Activated gamma-delta T cell treated with anti-CD3 and anti-CD28 coated beads, Interleukin-2, amount 50 U/mL, for 16 hours (primary cell): ENCODE measurements around the gene SOWAHB.

Experiments used
- DNase-seq: peaks from one replicate; pipeline ENCODE4 v3.0.0-alpha.2; 2020; ENCODE audit warnings: low read depth

Gene SOWAHB

GRCh38 chr4:76897536-76898384, at the start of gene SOWAHB:
Gene SOWAHB, minus strand, starts transcription at chr4:76898144. Its CDS starts 295 bp downstream, at chr4:76897849.
- no peak for DNase-seq

DNA sequence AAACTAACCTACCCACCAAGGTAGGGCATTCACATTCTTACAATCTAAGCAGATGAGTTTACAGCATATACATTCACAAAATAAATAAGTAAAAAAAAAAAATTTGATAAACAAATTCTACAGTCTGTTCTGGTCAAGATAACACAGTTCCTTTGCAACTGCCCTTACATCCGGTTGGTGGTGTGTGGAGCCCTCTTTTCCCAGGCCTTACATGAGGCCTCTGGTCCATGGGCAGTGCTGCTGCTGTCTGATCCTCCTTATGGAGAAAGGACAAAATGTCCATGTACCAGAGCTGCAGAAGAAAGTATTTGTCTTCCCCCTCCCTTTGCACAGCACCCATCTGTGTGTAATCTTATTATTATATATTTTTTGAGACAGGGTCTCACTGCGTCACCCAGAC, 49.4 kb upstream of the SOWAHB start:
- no peak for DNase-seq

DNA sequence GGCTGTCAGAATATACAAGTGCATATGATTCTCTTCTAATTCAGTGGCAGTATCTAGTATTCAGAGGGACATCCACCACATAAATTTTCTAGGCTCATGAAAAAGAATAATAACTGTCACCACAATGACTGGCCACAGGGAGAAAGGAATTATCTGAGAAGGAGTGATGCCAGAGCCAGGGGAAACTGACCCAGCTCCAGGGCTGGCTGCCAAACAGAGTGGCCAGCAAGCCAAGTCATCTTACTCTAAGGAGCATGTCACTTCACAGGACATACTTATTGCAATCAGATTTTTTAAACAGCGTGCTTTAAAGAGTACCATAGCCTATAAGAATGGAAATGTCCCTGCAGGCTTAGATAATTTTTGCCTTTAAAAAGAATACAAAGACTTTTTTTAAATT, 45.8 kb upstream of the SOWAHB start:
- no peak for DNase-seq

- DNase-seq: no peak
Measured at GRCh38 chr4:76943129-76943620, 45.2 kb upstream of the SOWAHB start.

DNA sequence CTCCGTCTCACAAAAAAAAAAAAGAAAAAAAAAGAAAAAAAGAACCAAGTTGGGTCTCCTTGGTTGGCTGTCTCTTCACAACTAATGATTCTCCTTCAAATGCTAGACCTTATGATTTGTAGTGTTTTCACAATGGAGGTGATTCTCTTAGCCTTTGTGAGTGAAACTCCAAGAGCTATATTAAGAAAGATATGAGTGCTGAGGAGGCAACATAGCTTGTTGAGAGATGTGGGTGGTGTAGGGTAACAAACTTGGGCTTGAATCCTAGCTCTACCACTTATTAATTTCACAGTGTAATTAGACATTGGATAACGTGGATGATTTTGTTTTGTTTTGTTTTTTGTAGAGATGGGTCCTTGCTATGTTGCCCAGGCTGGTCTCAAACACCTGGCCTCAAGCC, 41.2 kb upstream of the SOWAHB start:
- no peak for DNase-seq

- DNase-seq: no peak
Measured at GRCh38 chr4:76931576-76932276, 33.8 kb upstream of the SOWAHB start.

DNA sequence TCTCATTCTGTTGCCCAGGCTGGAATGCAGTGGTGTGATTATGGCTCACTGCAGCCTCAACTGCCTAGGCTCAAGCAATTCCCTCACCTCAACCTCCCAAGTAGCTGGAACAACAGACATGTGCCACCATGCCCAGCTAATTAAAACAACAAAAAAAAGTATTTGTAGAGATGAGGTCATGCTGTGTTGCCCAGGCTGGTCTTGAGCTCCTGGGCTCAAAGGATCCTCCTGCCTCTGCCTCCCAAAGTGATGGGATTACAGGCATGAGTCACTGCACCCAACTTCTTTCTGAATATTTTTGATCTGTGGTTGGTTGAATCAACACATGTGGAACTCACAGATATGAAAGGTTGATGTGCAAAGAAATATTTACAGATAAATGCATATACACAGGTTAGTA, 33.1 kb upstream of the SOWAHB start:
- no peak for DNase-seq

GRCh38 chr4:76930685-76931084, 32.7 kb upstream of the SOWAHB start:
- no peak for DNase-seq

GRCh38 chr4:76926841-76927240, 28.9 kb upstream of the SOWAHB start:
- no peak for DNase-seq

DNA sequence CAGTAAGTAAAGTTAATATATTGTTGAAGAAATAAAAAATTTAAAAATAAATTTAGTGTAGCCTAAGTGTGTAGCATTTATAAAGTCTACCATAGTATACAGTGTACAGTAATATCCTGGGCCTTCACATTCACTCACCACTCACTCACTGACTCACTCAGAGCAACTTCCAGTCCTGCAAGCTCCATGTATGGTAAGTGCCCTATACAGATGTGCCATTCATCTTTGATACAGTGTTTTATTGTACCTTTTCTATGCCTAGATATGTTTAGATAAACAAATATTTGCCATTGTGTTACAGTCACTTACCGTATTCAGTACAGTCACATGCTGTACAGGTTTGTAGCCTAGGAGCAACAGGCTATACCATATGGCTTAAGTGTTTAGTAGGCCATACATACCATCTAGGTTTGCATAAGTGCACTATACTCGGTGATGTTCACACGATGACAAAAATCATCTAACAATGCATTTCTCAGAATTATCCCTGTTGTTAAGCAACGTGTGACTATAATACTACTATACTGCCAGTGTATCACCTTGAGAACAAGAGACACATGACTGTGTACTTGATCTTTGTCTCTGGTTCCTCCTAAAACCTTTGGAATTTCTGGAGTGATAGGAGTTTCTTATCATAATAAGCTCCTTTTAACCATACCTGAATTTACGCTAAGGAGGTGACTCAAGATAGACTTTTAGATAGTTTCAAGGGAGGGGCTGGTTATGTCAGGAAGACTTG, 25.8 kb upstream of the SOWAHB start:
- no peak for DNase-seq

DNA sequence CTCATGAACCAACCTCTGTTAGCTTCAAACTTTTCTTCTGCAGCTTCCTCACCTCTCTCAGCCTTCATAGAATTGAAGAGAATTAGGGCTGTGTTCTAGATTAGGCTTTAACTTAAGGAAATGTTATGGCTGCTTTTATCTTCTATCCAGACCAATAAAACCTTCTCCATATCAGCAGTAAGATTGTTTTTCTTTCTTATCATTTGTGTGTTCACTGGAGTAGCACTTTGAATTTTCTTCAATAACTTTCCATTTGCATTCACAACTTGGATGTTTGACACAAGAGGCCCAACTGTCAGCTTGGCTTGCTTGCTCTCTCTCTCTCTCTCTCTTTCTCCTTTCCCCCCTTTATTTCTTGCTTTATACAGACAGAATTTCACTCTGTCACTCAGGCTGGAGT, 22.8 kb upstream of the SOWAHB start:
- DNase-seq: no peak

GRCh38 chr4:76909711-76910110, 11.8 kb upstream of the SOWAHB start:
- DNase-seq: no peak

DNA sequence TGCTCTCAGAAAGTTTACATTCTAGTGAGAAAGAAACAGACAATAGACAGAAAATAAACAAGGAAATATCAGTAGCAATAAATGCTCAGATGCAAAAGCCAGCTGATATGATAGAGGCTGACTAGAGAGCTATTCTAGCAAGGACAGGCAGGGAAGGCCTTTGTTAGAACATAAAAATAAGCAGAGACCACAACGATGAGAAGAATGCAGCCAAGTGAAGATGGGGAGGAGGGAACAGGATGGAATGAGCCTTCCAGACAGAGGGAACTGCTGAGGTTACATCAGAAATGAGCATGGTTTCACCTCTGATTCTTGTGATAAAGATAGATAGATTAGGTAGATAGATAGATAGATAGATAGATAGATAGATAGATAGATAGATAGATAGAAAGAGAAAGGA, 7.6 kb upstream of the SOWAHB start:
- no peak for DNase-seq

- no peak for DNase-seq
Measured at GRCh38 chr4:76904646-76905190, 6.8 kb upstream of the SOWAHB start.

DNA sequence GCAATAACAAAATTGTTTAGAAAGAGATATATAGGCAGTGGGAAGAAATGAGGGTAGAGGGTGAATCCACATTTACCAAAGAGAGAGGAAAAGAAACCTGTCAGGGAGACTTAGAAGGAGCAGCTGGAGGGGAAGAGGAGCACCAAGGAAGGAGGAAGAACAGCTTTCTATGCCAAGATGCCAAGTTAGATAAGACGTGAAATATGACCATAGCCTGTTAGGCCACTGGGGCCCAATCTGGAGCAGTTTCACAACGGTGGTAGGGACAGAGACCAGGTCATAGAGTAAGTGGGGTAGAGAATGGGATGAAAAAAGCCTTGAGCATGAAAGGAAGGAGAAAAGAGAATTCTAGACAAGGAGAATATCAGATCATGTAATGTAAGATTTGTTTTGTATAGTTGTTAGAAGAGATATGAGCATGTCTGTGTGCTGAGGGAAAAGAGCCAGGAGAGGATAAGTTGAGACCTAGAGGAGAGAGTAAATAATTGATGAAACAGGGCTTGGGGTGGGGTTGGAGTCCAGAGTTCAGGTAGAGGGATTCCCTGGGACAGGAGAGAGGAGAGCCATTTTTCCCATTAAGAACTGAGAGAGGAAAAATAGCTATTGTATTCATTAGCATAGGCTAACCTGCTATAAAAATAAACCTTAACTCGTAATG, 4.4 kb upstream of the SOWAHB start:
- no peak for DNase-seq

- DNase-seq: no peak
Measured at GRCh38 chr4:76898949-76899645, 1.2 kb upstream of the SOWAHB start.

GRCh38 chr4:76898385-76898692, 395 bp upstream of the SOWAHB start:
- DNase-seq: no peak

DNA sequence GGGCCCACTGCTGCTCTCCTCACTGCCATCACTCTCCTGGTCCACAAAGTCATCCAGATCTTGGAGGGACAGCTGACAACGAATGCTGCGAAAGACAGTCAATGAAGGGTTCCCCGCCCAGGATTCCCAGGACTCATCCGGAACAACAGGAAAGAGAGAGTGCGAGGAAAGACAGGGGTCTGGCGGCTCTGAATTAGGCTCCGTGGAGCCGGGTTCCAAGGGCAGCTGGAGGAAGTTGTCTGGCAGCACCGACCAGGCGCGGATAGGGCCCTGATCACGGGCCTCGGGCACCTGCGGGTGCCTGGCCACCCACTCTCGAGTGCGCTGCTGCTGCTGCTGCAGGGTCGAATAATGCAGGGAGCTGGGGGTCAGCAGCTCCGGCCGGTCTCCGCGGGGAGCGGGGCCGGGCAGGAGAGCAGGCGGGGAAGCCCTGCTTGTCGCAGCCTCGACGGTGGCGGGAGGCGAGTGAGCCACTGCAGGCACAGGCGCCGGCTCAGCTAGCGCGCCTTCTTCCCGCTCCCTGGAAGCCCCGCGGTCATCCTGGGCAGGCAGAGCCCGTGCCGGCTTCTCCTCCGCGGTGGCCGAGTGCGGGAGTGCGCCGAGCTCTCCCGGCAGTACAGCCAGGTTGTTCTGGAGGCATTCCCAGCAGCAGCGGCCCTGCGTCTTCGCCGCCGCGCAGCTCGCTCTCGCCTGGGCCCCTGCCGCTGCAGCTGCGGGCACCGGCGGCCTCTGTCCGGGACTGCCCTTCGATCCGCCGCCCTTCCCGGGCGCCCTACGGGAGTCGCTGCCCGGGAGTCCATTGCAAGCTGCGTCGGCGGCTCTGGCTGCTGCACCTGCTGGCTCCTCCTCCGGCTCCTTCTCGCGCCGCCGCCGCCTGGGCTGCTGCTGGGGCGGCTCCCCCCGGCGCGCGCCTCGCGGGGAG, 1.1 kb downstream of the SOWAHB start:
- no peak for DNase-seq

- no peak for DNase-seq
Measured at GRCh38 chr4:76896048-76896447, 1.9 kb downstream of the SOWAHB start.

GRCh38 chr4:76895619-76896018, 2.3 kb downstream of the SOWAHB start:
- no peak for DNase-seq
